Activated CD8-positive, alpha-beta memory T cell treated with anti-CD3 and anti-CD28 coated beads for 1 hour (primary cell): Measurements from ENCODE around the gene PIK3CB.
"Not testable (repeated sequence)": the region's sequence is repeated elsewhere in the genome, so short reads cannot be mapped to it uniquely, and the experiment has no call there.

Experiments used
- DNase-seq, 2 donors: peaks; one replicate each; pipeline ENCODE4 v3.0.0-alpha.2; 2020; ENCODE audit warnings: low read depth in 1 of 2; ENCODE audit errors: extremely low read depth in 1 of 2

PIK3CB gene

DNA sequence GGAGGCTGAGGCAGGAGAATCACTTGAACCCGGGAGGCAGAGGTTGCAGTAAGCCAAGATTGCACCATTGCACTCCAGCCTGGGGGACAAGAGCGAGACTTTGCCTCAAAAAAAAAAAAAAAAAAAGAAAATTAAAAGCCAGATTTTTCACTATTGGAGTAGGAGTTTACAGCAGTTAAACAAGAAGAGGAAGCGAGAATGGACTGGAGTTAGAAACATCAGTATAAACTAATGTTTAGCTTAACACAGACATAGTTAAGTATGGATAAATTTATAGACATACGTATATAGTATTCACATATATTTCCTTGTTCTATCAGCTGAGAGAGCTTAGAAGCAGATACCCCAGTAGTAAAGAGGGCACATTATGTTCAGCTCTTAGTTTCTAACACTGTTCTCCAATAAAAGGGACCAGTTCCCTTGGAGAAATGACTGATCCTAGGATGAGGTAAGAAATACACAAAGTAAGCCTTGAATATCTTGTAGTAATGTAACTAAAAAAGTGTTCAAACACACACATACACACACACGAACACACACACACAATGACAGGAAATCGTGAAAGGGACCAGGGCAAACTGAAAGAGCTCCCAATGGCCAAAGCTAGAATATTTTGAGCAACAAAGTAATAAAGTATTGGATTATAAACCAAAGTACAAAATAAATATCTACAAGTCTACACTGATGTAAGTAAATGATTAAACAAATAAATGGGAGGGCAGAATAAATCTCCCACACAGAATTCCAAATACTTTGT, 25.1 kb downstream of the PIK3CB start:
- DNase-seq: no peak

DNA sequence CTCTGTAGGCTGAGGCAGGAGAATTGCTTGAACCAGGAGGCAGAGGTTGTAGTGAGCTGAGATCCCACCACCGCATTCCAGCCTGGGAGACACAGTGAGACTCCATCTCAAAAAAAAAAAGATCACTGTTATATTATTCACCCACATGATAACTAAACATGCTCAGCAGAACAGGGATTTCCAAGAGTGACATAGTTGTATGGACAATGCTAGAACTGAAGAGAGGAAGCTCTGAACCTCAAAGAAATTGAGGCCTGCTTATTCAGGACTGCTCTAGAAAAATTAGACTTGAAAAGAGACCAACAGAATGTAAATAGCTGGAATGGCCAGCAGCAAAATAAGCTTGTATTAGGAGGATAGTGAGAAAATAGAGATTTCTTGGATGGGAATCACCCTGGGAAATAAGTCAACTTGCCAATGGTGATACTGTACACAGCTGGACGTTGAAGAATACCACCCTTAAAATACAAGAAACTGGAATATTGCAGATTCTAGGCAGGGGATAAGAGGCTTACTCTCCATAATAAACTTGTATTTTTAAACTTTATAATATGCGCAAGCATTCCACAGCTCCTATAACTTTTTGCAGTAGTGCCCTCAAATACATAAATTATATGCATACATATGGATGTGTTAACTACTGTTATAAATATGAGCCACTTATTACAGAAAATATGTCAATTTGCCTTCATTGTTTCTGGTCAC, 28.2 kb downstream of the PIK3CB start:
- DNase-seq: no peak

DNA sequence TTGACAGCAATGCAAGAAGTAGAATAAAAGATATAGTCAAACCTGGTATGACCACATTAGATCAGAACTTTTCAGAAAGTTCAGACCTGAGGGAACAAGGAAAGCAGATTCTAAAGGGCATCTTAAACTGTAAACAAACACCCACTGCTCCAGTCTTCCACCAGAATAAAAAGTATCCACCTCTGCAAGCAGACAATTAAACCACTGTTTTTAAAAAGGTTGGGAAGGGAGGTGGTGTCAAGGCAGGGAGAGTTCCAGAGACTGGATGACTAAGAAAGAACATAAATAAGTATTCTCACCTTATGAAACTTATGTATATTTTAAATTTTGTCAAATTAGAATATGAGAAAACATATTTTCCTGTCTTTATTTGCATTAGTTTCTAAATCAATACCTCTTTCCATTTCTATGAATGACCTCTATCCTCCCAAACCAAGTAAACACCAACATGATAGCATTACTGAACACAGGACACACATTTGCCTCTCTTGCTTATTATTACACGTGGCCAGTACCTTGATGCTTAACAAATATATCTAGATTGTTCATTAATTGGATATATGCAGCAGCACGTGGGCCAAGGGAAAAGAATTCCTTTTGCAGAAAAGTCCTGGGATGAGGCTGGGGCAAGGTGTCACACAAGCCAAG, 31.6 kb downstream of the PIK3CB start:
- no peak for DNase-seq

DNA sequence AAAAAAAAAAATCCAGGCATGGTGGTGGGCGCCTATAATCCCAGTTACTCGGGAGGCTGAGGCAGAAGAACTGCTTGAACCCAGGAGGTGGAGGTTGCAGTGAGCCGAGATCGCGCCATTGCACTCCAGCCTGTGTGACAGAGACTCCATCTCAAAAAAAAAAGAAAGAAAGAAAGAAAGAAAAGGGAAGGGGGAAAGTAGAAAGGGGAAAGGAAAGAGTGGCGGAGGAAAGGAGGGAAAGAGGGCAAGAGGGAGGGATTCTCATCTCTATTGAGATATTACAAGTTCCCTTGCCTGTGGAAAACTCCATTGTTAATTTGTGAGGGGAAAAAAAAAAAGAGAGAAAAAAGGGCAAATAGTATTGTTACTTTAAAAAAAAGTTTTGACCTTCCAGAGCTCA, 32.5 kb downstream of the PIK3CB start:
- not testable (repeated sequence) for DNase-seq

DNA sequence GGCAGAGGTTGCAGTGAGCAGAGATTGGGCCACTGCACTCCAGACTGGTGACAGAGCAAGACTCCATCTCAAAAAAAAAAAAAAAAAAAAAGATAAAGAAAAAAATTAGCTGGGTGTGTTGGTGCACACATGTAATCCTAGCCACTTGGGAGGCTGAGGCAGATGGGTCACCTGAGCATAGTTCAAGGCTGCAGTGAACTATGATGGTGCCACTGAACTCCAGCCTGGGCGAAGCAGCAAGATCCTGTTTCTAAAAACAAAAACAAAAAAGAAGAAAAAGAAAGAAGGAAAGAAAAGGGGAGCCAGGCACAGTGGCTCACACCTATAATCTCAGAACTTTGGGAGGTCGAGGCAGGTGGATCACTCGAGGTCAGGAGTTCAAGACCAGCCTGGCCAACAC, 32.9 kb downstream of the PIK3CB start:
- no peak for DNase-seq

DNA sequence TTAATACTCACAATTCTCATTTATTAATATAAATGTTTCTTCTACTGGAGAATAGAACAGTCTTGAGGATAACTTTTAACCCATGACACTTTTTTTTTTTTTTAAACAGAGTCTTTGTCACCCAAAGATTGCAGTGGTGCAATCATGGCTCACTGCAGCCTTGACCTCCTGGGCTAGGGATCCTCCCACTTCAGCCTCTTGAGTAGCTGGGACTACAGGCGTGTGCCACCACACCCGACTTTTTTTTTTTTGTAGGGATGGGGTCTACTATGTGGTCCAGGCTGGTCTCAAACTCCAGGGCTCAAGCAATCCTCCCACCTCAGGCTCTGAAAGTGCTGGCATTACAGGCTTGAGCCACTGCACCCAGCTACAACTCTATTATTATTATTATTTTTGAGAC, 34.5 kb downstream of the PIK3CB start:
- DNase-seq: no peak

DNA sequence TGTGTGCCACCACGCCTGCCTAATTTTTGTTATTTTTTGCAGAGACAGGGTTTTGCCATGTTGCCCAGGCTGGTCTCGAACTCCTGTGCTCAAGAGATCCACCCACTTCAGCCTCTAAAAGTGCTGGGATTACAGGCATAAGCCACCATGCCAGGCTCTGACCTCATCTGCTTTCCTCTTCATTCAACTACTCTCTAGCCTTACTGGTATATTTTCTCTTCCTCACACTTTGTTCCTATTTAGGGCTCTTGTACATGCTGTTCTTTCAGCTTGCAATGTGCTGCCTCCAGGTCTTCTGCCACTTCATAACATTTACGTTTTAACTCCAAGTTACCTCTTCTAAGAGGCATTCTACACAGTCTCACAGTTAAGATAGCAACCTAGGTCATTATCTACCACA, 34.9 kb downstream of the PIK3CB start:
- DNase-seq: no peak

DNA sequence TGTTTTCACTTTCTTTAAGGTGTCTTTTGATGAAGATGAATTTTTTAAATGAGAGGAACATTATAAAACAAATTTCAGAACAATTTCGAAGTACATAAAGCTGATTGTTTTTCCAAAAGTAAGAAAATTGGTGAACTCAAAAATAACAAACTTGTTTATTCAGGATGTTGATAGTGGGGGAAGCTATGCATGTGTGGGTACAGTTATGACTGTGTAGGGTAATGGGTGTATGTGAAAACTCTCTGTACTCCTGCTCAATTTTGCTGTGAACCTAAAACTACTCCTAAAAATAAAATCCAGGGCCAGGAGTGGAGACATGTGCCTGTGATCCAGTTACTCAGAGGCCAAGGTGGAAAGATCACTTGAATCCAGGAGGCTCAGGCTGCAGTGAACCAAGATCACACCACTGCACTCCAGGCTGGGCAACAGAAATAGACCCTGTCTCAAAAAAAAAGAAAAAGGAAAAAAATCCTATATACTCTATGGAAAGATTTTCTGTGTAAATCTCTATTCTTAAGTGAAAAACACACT, 37.2 kb downstream of the PIK3CB start:
- DNase-seq: no peak

DNA sequence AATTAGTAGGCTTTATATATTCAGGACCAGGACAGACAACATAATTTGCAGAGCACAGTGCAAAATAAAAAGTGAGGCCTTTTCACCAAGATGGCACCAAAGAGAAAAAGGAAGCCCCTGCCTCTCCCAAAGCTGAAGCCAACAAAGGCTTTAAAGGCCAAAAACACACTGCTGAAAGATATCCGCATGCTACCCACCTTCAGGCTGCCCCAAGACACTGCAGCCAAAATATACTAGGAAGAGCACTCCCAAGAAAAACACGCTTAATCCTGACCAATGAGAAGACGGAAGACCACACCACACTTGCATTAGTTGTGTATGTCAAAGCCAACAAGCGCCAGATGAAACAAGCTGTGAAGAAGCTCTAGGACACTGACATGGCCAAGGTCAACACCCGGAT, 38.0 kb downstream of the PIK3CB start:
- no peak for DNase-seq

DNA sequence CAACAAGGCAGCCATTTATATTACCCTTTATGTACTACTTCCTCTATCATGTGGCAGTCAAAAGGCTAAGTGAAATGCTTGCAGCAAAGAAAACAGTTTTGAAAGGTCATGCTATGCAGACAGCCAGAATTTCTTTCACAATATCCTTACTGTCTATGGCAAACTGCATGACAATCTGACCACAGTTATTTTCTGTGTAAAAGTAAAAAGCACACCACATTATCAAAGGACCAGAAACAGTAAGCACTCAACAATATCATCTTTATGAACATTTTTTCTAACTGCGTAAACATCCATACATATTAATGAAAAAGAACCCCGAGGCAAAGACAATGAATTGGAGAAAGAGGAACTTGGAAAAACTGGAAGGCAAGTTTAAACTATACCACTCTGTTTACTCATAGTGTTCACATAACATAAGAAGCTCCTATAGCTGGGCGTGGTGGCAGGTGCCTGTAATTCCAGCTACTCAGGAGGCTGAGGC, 47.9 kb downstream of the PIK3CB start:
- no peak for DNase-seq

DNA sequence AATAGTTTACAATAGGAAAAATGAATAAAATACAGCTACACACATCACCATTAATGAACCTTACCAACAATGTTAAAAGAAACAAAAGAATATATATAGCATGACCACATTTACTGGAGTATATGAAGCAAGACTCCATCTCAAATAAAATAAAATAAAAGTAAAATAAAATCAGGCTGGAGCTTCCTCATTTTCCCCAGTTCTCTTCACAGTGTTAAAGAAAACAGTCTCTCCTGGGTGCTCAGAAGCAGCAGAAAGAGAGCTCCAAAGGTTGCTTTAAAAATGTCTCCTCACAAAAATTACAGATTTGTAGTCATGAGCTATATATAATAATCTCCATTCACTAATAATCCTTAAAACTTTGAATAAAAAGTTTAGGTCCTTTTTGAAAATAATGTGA, 48.8 kb downstream of the PIK3CB start:
- no peak for DNase-seq

DNA sequence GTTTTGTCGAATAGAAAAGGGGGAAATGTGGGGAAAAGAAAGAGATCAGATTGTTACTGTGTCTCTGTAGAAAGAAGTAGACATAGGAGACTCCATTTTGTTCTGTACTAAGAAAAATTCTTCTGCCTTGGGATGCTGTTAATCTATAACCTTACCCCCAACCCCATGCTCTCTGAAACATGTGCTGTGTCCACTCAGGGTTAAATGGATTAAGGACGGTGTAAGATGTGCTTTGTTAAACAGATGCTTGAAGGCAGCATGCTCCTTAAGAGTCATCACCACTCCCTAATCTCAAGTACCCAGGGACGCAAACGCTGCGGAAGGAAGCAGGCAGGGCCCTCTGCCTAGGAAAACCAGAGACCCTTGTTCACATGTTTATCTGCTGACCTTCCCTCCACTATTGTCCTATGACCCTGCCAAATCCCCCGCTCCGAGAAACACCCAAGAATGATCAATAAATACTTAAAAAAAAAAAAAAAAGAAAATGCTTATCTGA, 49.3 kb downstream of the PIK3CB start:
- DNase-seq: not testable (repeated sequence)

DNA sequence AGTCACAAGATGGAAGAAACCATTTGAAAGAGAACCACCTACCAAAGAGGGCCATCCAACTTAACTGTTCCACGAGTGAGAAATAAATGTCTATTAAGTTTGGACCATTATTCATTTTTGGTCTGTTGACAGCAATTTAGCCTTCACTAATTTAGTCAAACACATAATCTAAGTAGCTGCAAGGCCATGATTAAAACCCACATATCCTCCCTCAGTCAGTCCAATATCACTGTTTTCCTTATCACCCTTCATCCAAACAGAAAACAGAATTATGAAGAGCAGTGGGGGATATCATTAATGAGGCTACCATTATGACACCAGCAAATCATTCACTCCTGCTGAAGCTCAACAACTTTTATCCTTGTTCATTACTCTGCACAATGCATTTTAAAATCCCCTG, 52.0 kb downstream of the PIK3CB start:
- DNase-seq: no peak

DNA sequence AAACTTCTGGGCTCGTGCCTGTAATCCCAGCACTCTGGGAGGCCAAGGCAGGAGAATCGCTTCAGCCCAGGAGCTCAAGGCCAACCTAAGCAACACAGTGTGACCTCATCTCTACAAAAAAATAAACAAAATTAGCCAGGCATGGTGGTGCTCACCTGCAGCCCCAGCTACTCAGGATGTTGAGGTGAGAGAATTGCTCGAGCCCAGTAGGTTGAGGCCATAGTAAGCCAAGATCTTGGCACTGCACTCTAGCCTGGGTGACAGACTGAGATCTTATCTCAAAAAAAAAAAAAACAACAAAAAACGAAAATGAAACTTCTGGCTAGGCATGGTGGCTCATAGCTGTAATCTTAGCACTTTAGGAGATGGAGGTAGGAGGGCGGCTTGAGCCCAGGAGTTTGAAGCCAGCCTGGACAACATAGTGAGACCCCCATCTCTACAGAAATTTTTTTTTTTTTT, 53.7 kb downstream of the PIK3CB start:
- peak in 1 of 2 donors; percentile 7 for DNase-seq

DNA sequence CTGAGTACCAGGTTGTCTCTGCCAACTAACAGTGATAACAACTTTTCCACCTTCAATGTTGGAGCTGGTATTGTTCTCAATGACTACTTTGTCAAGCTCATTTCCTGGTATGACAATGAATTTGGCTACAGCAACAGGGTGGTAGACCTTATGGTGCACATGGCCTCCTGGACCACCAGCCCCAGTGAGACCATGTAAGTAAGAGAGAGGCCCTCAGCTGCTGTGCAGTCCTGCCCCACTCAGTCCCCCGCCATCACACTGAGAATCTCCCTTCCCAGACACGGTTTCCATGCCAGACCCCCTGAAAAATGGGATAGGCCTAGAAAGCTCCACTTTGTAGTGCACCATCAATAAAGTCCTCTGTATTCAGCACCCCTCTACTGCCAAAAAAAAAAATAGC, 56.1 kb downstream of the PIK3CB start:
- no peak for DNase-seq

DNA sequence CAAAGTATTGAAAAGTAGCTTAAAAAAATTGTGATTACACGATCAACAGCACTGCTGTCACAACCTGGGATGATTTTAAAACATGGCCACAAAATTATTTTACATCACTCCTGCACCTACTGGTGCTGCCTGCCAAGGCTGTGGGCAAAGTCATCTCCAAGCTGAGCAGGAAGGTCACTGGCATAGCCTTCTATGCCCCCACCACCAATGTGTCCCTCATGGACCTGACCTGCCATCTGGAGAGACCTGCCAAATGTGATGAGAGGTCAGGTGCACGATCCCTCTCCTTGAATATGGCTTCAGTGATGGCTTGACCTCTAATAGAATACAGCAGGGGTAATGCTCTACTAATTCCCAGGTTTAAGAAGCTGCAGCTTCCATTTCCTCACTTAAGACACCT, 57.8 kb downstream of the PIK3CB start:
- DNase-seq: no peak

DNA sequence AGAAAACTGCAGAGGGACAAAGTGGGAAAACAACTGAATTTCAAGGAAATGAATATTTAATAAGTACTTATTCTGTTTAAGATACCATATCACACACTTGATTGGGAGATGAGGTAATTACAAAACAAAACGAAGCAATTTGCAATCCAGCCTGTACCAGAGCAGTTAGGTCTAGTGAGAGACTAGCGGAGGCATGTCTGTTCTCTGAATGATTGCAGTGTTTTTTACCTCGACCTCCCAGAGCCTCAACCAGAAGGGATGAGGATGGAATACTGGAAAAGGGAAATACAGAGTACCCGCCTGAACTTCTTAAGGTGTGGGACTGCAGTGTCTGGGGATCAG, 59.5 kb downstream of the PIK3CB start:
- no peak for DNase-seq

DNA sequence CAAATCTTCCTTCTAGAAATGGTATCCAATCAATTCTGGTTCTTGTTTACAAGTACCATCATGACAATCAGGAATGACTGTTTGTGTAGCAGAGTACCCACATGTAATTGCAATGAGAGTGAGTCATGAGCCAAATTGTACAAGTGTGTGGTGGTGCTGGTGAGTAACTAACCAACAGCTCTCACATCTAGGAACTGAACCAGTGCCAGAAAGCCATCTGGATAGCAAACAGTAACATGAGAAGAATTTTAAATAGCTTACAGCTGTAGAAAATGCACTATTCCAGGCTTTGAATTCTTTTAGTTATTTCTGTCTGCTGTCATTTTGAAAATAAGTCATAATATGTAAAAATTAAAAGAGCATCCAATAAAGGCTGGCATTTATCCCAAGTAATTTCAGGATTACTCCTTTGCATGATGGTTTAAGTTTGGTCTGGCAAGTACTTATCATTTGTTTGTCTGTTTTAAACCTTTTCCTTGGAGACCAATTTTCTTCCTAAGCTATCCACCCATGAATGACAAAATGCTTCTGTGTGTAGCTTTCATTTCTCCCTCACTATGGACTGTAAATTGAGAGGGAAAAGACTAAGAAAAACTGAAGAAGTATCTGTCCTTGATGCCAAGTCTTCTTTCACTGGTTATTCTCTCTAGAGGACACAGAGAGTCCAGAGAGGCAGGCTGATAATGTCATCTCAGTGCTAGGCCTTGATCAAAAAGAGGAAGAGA, 60.0 kb downstream of the PIK3CB start:
- DNase-seq: no peak

DNA sequence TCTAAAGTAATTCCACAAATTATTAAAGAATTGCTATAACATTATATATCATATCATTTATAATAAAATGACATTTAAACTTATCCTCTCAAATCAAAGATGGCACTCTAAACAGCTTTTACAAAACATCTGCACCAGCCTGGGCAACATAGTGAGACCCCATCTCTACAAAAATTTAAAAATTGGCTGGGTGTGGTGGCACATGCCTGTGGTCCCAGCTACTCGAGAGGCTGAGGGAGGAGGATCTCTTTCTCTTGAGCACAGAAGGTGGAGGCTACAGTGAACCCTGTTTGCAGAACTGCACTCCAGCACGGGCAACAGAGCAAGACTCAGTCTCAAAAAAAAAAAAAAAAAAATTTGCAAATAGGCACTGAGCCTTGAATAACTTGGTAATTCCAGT, 63.1 kb downstream of the PIK3CB start:
- no peak for DNase-seq

DNA sequence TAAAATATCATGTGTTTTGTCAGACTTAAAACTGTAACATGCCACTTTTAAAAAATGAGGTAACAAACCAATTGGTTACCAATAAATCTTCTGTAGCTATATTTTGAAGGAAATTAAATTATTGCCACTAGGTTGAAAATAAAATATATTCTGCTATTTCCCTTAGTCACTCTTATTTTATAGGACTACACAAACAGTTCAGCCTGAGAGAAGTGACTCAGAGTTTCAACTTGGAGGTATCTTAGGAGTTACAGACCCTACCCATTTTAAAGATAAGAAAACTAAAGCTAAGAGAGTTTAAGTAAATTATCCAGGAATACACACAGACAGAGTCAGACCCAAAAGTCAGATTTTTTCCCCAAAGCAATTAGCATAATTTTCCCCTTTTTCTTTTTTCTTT, 65.1 kb downstream of the PIK3CB start:
- no peak for DNase-seq

DNA sequence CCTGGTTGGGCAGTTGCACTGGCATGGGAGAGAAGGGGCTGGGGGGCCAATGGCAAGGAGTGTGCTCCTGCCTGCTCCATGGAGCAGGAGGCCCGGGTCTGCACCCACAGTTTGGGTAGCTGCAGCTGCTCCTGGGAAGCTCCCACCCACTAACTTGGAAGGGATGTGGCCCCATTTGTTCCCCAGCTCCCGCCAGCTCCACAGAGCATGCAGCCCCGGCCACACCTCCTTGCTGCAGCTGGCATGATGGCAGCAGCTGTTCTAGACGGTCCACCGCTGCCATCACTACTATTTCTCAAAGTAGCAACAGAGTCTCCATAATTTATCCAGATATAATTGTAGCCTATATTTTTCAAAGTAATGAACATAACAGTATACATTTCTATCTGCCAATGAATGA, 65.8 kb downstream of the PIK3CB start:
- DNase-seq: no peak
